Stimulated activated CD4-positive, alpha-beta T cell treated with anti-CD3 and anti-CD28 coated beads, Interleukin-12 subunit alpha, Interleukin-12 subunit beta, amount 100 ng/mL, for 24 hours (primary cell): ENCODE results near the gene IQGAP2.
A peak's percentile ranks its signal among the peaks of the same experiment; 100 is the strongest.

Source experiments
- DNase-seq, 2 experiments: peaks; one replicate each; pipeline ENCODE4 v3.0.0-alpha.2; 2020; ENCODE audit warnings: low read depth in 2 of 2

Gene IQGAP2

GRCh38 chr5:76383126-76383832, 19.8 kb upstream of the IQGAP2 start:
- no peak for DNase-seq

- no peak for DNase-seq
These were observed 18.9 kb upstream of the IQGAP2 start for GRCh38 chr5:76384189-76384588.

DNA sequence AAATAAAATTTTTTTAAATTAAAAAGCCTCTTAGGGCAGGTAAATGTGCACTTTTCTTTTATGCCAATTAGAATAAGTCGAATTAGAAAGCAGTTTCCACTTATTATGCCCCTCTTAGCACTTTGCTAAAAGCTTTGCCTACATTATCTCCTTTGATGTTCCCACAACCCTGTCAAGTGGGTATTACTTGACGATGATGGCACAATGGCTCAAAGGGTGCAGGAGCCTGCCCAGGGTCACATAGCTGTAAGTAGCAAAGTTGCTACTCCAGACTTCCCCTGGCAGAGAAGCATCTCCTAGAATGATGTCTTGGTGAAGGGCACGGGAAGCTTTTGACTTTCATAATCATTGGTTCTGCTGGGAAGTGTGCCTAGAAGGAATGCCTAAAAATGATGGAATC, 18.4 kb upstream of the IQGAP2 start:
- DNase-seq = no peak

DNA sequence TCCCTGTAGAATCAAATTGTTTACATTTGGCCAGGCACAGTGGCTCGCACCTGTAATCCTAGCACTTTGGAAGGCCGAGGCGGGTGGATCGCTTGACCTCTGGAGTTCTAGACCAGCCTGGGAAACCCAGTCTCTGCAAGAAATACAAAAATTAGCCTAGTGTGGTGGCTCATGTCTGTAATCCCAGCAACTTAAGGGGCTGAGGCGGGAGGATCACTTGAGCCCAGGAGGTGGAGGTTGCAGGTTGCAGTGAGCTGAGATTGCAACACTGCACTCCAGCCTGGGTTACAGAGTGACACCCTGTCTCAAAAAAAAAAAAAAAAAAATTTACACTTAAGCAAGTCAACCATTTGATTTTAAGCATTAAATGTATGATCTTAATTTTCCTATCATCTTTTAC, 17.5 kb upstream of the IQGAP2 start:
- DNase-seq = no peak

DNA sequence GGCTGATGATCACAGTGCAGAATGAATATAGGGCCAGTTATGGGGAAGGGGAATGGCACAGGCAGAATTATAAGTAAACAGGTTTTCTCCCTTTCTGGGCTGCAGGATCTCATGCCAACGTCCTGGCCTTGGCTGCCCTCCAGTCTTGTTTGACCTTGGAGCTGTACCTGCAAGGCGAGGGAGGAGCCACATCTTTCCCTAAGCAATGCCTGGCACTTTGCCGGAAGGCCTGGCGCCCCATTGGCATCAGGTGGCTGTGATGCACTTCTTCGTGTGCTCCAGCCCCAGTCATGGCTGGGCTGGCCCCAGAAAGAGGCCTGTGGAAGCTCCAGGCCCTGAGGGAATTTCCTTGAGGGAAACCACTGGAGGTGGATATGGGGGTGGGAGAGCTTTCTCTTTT, 16.7 kb upstream of the IQGAP2 start:
- no peak for DNase-seq

DNA sequence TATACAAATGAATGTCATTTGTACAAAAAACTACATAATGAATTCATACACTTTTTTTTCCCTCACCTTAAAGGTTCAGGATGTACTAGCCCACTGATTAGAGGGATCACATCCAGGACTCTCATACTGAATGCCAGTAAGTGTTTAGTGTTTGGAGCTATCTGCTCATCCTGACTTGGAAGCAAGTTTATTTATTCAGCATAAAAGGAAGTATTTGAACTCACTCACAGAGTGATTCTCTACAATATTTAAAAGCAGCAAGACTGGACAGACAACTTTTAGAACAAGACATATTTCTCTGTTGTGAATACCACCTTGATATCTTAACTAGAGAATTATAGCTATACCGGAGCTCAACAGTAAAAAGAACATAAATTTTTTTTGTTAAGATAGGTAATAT, 14.8 kb upstream of the IQGAP2 start:
- DNase-seq = no peak

DNA sequence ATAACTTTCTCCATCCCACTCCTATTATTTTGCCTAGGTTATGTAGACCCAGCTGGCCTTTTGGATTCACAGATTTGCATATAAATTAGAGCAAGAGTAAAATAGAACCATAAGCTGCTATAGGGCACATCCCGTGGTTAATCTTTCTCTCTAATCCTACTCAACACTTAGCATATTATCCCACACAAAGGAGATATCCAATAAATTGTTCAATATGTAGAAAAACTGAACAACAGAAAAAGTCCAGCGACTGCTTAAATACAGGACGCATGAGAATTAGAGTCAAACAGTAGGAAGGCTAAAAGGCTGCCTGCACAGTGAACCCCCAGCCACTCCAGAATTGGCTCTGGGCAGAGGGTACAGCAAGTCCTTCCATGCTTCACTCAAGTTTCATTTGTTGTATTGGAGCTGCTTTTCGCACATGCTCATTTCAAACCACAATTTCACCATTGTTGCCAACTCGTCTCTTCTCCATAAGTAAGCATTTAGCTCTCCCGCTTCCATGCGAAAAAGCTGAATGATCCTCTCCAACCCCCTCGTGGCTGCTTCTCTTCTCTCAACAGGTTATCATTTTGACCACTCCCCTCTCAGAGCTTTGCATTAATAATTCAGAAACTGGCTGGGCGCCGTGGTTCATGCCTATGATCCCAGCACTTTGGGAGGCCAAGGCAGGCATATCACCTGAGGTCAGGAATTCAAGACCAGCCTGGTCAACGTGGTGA, 14.1 kb upstream of the IQGAP2 start:
- DNase-seq = no peak

DNA sequence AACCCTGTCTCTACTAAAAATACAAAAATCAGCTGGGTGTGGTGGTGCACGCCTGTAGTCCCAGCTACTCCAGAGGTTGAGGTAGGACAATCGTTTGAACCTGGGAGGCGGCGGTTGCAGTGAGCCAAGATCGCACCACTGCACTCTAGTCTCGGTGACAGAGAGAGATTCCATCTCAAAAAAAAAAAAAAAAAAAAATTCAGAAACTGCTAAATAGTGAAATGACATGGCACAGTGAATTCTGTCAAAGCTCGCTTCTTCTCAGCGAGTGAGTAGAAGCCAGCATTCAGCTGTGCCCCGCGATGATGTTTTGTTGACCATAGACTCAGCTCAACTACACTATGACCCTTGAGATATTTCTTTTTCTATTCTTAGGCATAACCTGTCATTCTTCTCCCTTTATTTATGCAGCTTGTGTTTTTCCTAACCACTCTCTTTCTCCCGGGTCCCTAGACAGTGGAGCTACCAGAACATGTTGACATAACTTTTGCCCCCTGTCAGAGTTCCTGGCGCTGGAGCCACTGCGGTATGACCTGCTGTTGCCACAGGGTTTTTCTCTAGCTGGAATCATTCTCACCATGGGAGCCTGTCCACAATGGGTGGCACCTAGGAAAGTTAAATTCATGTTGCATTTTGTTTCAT, 13.5 kb upstream of the IQGAP2 start:
- DNase-seq = no peak

- DNase-seq = no peak
These were observed 12.1 kb upstream of the IQGAP2 start for GRCh38 chr5:76391014-76391413.

GRCh38 chr5:76393035-76393680, 9.9 kb upstream of the IQGAP2 start:
- no peak for DNase-seq

DNA sequence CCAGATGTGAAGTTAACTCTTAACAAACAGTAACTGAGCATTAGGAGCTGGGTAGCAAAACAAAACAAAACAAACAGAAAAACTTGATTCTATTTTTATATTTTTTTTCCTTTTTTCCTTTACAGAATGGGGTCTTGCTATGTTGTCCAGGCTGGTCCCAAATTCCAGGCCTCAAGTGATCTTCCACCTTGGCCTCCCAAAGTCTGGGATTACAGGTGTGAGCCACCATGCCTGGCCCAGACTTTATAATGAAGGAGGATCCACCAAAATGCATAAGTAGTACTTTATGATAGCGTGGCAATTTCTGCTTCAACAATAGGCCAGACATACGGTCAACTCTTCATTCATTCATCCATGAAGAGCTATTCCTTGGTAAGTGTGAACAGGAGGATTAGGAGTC, 5.9 kb upstream of the IQGAP2 start:
- no peak for DNase-seq

DNA sequence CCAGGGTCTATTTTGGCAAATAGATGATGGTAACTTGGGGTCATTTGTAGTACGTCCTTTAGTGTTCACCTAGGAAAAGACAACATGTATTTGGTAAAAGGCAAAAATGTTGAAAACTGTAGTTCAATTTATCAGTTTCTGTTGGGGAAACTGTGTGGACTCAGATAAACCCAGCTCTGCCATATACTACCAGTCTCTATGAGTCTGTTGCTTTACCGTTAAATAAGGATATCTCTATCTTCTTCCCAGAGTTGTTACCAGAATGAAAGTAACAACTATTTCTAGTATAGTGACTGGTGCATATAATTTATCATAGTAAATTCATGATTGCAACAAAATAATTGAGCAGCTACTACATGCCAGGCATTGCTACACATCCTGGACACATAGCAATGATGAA, 3.8 kb upstream of the IQGAP2 start:
- no peak for DNase-seq

DNA sequence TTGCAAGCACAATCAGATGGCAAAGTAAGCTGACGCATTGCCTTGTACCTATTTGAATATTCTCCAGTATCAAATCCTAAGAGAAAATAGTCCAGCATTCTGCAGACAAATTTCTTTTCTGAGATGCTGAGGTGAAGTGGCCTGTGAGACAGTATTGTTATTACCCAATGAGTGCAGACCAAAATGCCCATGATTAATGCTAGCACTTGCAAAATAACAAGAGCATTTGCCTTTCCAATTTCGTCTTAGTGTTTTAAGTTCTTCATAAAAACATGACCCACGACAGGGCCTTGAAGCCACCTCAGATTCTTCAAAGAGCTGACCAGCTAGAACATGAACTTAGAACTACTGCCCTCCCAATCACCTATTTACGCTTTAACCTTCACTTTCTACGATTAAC, 2.6 kb upstream of the IQGAP2 start:
- DNase-seq = no peak

DNA sequence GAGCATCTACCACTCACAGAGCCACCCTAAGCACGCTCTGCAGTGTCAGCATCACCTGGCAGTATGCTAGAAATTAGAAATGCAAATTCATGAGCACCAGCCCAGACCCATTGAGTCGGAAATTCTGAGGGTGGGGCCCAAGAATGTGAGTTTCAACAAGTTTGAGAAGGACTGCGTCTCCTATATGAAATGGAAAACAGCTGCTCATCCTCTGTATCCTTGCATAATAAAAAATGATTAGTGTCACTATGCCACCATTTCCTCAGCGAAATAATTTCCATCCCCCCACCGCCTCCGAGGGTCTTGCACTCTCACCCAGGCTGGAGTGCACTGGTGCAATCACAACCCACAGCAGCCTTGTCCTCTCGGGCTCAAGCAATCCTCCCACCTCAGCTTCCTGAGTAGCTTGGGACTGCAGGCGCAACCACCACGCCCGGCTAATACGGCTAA, 1.3 kb upstream of the IQGAP2 start:
- peak; percentile 12 to 33 for DNase-seq

DNA sequence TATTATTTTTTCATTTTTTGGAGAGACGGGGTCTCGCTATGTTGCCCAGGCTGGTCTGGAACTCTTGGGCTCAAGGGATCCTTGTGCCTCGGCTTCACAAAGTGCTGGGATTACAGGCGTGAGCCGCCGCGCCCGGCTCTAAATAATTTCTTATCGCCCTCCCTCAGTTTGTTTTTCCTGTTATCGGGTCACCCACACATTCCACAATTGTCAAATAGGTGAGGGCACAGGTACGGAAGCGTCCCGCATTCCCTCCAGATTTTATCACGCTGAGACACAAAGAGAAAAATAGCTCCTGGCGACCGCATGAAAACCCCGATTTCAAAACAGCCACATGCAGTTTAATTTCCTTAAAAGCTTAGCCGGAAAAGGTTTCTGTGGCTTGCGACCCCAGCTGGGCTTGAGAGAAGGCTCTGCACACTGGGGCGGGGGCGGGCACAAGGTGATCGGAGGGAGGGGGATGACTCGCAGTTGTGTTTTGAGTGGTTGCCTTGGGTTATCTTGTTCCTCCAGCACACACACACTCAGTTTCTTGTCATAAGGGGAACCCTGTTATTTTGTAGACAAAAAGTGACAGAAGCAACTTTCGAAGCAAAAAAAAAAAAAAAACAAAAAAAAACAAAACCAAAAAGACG, 717 bp upstream of the IQGAP2 start:
- DNase-seq = peak; percentile 63 to 81

DNA sequence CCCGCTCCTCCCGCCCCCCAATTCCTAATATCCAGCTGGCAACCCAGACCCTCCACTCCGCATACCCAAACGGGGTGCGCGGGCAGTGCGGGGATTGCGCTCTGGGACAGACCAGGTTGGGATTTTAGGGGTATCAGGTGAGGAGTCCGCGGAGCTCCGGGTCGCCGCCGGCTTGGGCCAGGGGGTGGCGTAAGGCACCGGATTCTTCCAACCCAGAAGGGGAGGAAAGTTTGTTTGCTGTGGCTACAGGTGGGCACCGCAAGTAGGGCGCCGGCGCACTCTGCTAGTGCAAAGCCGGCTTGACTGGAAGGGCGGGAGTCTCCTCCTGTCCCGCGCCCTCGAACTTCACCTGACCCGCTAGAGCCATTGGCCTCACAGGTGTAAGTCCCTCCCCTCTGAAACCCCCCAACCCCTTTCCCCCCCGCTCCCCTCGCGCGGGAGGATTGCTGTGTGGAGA, 709 bp downstream of the IQGAP2 start:
- peak; percentile 32 to 47 for DNase-seq

DNA sequence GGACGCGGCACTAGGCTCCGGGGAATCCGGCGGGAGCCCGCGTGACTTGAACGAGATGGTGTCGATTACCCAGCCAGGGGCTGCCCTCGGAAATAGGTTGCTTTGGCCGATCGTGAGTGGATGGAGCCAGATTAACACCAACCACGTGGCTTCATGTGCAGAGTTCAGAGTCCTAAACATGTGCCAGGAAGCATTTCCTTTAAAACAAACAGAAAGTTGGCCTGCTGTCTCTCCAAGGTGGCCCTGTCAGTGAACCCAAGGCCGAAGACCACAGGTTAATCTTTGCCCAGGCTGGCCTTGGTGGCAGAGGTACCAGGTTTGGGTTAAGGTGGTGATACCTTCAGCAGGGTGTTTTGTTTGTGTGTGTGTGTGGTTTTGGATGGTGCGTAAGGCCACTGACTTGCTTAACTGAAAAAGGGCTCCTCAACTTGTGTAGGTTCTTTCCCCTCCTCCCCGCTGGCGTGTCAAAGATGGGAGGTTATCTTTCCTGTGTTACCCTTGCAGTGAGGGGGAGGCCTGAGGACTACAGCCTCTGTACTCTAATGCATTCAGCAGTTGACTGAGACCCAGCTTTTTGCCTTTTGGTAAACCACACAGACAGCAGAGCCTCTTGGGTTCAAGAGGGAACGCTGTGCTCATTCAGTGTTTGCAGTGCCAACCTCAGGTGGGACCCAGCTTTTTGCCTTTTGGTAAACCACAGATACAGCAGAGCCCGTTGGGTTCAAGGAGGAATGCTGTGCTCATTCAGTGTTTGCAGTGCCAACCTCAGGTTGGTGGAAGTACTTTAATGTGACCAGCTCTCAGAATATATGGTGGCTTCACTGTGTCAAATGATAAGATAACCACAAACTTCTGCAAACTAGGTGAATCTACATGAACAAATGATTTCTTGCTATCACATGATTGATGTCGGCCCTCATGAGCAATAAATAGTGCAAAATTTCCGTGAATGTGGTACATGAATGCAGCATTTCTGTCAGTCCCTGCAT, 1.4 kb downstream of the IQGAP2 start:
- DNase-seq = peak; percentile 57 to 65

DNA sequence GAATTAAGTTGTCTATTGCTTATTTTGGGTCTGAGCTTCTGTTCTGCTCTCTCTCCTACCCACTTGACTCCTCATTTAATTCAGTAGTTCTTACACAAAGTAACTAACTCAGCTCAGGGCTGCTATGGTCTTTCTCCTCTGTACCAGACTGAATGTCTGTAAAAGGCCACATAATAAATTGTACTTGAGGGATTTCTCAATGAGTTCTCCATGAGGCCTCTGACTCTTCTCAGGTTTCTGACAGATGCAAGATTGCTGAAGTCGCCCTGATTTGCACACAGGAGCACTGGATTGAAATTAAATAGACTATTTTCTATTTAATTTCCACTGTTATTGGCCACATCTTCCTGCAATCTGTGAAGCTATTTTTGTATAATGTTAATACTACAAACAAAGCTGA, 2.9 kb downstream of the IQGAP2 start:
- DNase-seq = no peak

DNA sequence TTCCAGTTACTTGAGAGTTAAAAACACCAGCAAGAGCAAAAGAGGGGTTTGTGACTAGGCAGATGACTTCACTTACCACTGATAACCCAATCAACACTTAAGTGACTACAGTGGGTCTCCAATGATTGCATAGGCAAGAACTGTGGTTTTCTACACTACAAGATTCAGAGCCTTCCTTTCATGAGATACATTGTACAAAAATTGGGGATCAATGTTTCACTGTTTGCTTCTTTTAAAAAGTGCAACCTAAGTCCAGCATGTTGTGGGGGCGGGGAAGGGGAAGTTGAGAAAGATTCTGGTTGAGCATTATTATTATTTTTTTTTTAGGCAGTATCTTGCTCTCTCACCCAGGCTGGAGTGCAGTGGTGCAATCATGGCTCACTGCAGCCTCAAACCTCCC, 3.6 kb downstream of the IQGAP2 start:
- DNase-seq = no peak

DNA sequence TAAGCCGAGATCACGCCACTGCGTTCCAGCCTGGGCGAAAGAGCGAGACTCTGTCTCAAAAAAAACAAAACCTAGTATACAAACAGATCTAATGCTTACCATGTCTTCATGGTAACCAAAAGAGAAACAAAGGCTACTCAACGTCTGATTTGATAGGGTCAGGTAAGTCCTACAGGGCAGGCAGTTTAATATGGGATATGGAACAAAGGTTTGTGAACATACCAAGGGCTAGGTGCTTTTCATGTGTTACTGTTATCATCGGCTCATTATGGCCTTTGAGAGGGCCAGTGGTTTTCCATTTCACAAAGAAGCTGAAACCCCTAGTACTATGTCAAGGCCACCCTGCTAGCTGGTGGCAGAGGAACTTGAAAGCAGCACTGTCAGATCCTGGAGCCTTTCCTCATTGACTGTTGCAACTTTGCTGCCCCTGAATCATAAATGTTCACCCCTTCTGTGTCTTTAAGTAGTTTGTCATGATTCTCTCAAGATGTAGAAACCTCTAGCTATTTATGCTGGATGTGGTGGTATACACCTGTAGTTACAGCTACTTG, 5.1 kb downstream of the IQGAP2 start:
- DNase-seq = no peak
